HEK293 (cell line): Measurements from ENCODE around the gene EFEMP1.

ENCODE experiments used
- ZNF19 ChIP-seq: fragments of 450-650 bp; formaldehyde crosslinking; IDR thresholded peaks from 2 replicates; pipeline ENCODE4; 2016; ENCODE audit warnings: missing biosample characterization, missing genetic modification characterization, low read depth
- ZNF24 ChIP-seq: fragments of 450-650 bp; formaldehyde crosslinking; IDR thresholded peaks from 2 replicates; pipeline ENCODE4 v1.5.1; 2016; ENCODE audit warnings: missing biosample characterization, missing genetic modification characterization

DNA sequence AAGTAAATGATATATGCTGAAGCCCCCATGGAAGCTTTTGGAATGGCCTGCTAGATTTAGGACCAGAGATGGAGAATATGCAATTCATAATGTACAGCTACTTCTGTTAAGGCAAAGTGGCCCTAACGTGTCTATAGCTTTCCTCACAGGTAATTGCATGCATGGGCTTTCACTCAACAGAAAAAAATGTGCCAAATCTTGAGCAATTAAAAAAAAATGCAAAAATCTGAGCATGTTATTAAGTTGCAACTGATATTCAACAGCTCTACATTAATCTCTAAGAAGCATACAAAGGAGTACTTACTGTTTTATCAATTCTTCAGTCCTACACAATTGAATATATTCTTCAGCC, 79.6 kb downstream of the EFEMP1 start:
- TF ChIP-seq ZNF24 (tag by site-specific recombination) (no peak), ZNF19 (tag by site-specific recombination) (no peak)
